ENCODE data around the gene SYNE3.

Gene SYNE3

GRCh38 chr14:95490138-95490509 is 26.3 kb downstream of the SYNE3 start:
- TF ChIP-seq CTCF (conservative IDR thresholded peaks at IDR 0.05) (no peak), ZFX (IDR thresholded peaks at IDR 0.05) (no peak)
- H3K27ac ChIP-seq = no peak overlapping the region

GRCh38 chr14:95489214-95490137 is 27.0 kb downstream of the SYNE3 start:
- no peak overlapping the region for H3K27ac ChIP-seq
- TF ChIP-seq ZFX (IDR thresholded peaks at IDR 0.05) = no peak
- TF ChIP-seq CTCF (conservative IDR thresholded peaks at IDR 0.05) = no peak

GRCh38 chr14:95488376-95489213 is 27.9 kb downstream of the SYNE3 start:
- H3K27ac ChIP-seq = no peak overlapping the region
- no peak for TF ChIP-seq CTCF (conservative IDR thresholded peaks at IDR 0.05)
- TF ChIP-seq ZFX (IDR thresholded peaks at IDR 0.05) = no peak

GRCh38 chr14:95487669-95488084 is 28.8 kb downstream of the SYNE3 start:
- H3K27ac ChIP-seq = no peak overlapping the region
- no peak for TF ChIP-seq CTCF (conservative IDR thresholded peaks at IDR 0.05)

GRCh38 chr14:95486875-95487668 is 29.4 kb downstream of the SYNE3 start:
- no peak overlapping the region for H3K27ac ChIP-seq
- TF ChIP-seq ZFX (IDR thresholded peaks at IDR 0.05) (no peak), CTCF (conservative IDR thresholded peaks at IDR 0.05) (no peak)

GRCh38 chr14:95485222-95485819 is 31.1 kb downstream of the SYNE3 start:
- TF ChIP-seq CTCF (conservative IDR thresholded peaks at IDR 0.05) (no peak), ZFX (IDR thresholded peaks at IDR 0.05) (no peak)
- no peak overlapping the region for H3K27ac ChIP-seq
